Tibial nerve (tissue), 4 donors: ENCODE data around the gene KIF21B. TPM values are rescaled to one million over a fixed set of nuclear protein-coding genes. Genes with fewer than 3 reads are reported as not detected.

Source experiments
- DNase-seq, 2 donors: peaks; one replicate each; pipeline ENCODE4 v3.0.0-alpha.2; 2019; ENCODE audit warnings: low spot score in 2 of 2
- H3K27ac ChIP-seq, 4 donors: fragments of 200-600 bp; sonication (generic) in 3 of 4; one replicate each; pipeline ENCODE4 v1.5.1; 2017 to 2019; ENCODE audit warnings: mild to moderate bottlenecking in 1 of 4
- H3K27me3 ChIP-seq, 2 donors: fragments of 200-600 bp; sonication (generic) in 1 of 2; one replicate each; pipeline versions ENCODE4 v1.5.1 to v1.6.0; 2017 to 2019
- H3K36me3 ChIP-seq, 3 donors: fragments of 200-600 bp; sonication (generic); one replicate each; pipeline ENCODE4 v1.5.1; 2018 to 2019
- H3K4me1 ChIP-seq, 4 donors: fragments of 200-600 bp; sonication (generic) in 3 of 4; one replicate each; pipeline ENCODE4 v1.5.1; 2017 to 2019
- H3K4me3 ChIP-seq, 4 donors: fragments of 200-600 bp; sonication (generic) in 3 of 4; one replicate each; pipeline ENCODE4 v1.5.1; 2017 to 2019; ENCODE audit warnings: mild to moderate bottlenecking in 1 of 4, moderate library complexity in 1 of 4
- H3K9me3 ChIP-seq, 4 donors: fragments of 200-600 bp; sonication (generic) in 3 of 4; one replicate each; pipeline ENCODE4 v1.5.1; 2017 to 2019
- EP300 ChIP-seq, 2 donors: sonication (generic); formaldehyde crosslinking; IDR thresholded peaks; one replicate each; pipeline ENCODE4 v1.6.1; 2017; ENCODE audit warnings: antibody characterized with exemption in 2 of 2, mild to moderate bottlenecking in 1 of 2
- POLR2A ChIP-seq, 2 donors: fragments of 450-650 bp; IDR thresholded peaks; one replicate each; pipeline ENCODE4 v1.6.1; 2017; ENCODE audit warnings: antibody characterized with exemption in 2 of 2, mild to moderate bottlenecking in 2 of 2, moderate library complexity in 2 of 2
- WGBS, 2 donors: methylation state at CpG; one replicate each; pipeline ENCODE4 v1.1.5; 2018; 5-methylcytosine and 5-hydroxymethylcytosine counted together
- total RNA-seq, 4 donors: library from RNA; depleted of rRNA; stranded (reverse); fragments of >200 nt; gene quantifications; one replicate each; pipeline ENCODE4 v1.1.0, GENCODE V29; 2016
- TF ChIP-seq, protein P1 (sequence below), 5 experiments: fragments of 200-600 bp in 3 of 5; fragments of 450-650 bp in 2 of 5; sonication (generic) in 3 of 5; IDR thresholded peaks; one replicate each; pipeline ENCODE4 v1.5.1; 2016 to 2019; ENCODE audit warnings: antibody characterized with exemption in 5 of 5, mild to moderate bottlenecking in 3 of 5, moderate library complexity in 2 of 5

The KIF21B gene
- total RNA-seq, 4 donors from 2014 or later = 0.84 to 3.3 (median 2.6) TPM

- no peak overlapping the region for H3K4me3 ChIP-seq
- H3K27me3 ChIP-seq = peaks cover 0 to 6% of the 10 kb centered on the region in 2 donors
- no peak overlapping the region for H3K27ac ChIP-seq
- whole genome bisulfite sequencing, 2 donors = 35 to 39% methylated on average over 4 of the region's 4 CpGs
- DNase-seq = no peak
- H3K4me1 ChIP-seq = no peaks in the 10 kb centered on the region
- TF ChIP-seq POLR2A (IDR thresholded peaks at IDR 0.05) (no peak), EP300 (IDR thresholded peaks at IDR 0.05) (no peak)
- H3K9me3 ChIP-seq = no peaks in the 10 kb centered on the region
- H3K36me3 ChIP-seq = no peaks in the 10 kb centered on the region
Measured at GRCh38 chr1:201068976-201069375, 45.5 kb upstream of the KIF21B start.

DNA sequence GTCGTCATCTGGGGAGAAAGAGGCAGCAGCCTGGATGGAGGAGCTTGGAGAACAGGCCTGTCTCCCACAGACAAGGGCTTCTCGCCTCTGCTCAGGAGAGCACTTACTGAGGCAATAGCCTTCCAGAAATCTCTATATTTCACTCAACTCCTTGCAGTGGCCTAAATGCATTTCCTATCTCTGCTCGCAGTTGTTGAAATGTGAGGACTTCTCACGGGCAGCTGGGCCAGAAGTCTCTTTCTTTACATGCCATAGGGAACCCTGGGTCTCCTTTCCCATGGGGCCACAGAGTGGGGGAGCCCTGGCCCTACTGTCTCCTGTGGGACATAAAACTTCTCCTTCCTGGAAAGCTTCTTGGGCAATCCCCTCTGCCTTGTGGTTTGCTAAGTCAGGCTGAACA lies 43.5 kb upstream of the KIF21B start:
- no peak for DNase-seq
- Histone ChIP-seq H3K4me1 (no peaks in the 10 kb centered on the region), H3K27me3 (peaks cover 0 to 6% of the 10 kb centered on the region in 2 donors), H3K4me3 (no peak overlapping the region), H3K27ac (no peak overlapping the region), H3K36me3 (no peaks in the 10 kb centered on the region), H3K9me3 (no peaks in the 10 kb centered on the region)
- WGBS, 2 donors = 75 to 81% methylated on average over 4 of the region's 4 CpGs
- TF ChIP-seq, protein P1, sequence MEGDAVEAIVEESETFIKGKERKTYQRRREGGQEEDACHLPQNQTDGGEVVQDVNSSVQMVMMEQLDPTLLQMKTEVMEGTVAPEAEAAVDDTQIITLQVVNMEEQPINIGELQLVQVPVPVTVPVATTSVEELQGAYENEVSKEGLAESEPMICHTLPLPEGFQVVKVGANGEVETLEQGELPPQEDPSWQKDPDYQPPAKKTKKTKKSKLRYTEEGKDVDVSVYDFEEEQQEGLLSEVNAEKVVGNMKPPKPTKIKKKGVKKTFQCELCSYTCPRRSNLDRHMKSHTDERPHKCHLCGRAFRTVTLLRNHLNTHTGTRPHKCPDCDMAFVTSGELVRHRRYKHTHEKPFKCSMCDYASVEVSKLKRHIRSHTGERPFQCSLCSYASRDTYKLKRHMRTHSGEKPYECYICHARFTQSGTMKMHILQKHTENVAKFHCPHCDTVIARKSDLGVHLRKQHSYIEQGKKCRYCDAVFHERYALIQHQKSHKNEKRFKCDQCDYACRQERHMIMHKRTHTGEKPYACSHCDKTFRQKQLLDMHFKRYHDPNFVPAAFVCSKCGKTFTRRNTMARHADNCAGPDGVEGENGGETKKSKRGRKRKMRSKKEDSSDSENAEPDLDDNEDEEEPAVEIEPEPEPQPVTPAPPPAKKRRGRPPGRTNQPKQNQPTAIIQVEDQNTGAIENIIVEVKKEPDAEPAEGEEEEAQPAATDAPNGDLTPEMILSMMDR (IDR thresholded peaks at IDR 0.05) = no peak
- TF ChIP-seq EP300 (IDR thresholded peaks at IDR 0.05) (no peak), POLR2A (IDR thresholded peaks at IDR 0.05) (no peak)

- no peak overlapping the region for H3K27ac ChIP-seq
- TF ChIP-seq EP300 (IDR thresholded peaks at IDR 0.05) (no peak), POLR2A (IDR thresholded peaks at IDR 0.05) (no peak)
- TF ChIP-seq, protein P1 (IDR thresholded peaks at IDR 0.05) = no peak
- no peak overlapping the region for H3K4me3 ChIP-seq
- no peaks in the 10 kb centered on the region for H3K9me3 ChIP-seq
- no peaks in the 10 kb centered on the region for H3K4me1 ChIP-seq
- peaks cover 0 to 6% of the 10 kb centered on the region in 2 donors for H3K27me3 ChIP-seq
- no peaks in the 10 kb centered on the region for H3K36me3 ChIP-seq
- no peak for DNase-seq
- 90% methylated on average over 10 of the region's 10 CpGs for WGBS, 2 donors
Measured at GRCh38 chr1:201065686-201066085, 42.2 kb upstream of the KIF21B start.

DNA sequence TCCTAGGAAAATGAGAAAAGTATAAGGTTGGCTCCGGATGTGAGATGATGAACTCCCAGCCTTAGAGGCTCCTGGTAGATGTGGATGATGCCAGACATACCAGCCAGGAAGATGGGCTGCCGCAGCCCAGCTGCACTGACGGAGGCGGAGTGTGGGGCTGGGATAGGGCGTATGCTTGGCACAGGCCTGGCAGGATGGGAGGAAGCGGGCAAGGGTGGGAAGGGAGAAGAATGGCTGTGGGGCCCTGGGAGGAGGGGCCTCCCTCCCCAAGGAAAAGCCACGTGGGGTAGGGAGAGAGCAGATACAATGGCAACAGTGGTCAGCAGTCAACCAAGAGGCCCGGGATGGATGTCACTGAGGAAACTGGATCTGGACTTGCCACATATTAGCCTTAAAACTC lies 41.3 kb upstream of the KIF21B start:
- no peak for DNase-seq
- Histone ChIP-seq H3K4me1 (no peaks in the 10 kb centered on the region), H3K27ac (no peak overlapping the region), H3K9me3 (no peaks in the 10 kb centered on the region), H3K4me3 (no peak overlapping the region), H3K36me3 (no peaks in the 10 kb centered on the region), H3K27me3 (no peaks in the 10 kb centered on the region)
- whole genome bisulfite sequencing, 2 donors = 56 to 71% methylated on average over 8 of the region's 8 CpGs
- TF ChIP-seq EP300 (IDR thresholded peaks at IDR 0.05) (no peak), POLR2A (IDR thresholded peaks at IDR 0.05) (no peak)
- TF ChIP-seq, protein P1 (IDR thresholded peaks at IDR 0.05) = no peak

DNA sequence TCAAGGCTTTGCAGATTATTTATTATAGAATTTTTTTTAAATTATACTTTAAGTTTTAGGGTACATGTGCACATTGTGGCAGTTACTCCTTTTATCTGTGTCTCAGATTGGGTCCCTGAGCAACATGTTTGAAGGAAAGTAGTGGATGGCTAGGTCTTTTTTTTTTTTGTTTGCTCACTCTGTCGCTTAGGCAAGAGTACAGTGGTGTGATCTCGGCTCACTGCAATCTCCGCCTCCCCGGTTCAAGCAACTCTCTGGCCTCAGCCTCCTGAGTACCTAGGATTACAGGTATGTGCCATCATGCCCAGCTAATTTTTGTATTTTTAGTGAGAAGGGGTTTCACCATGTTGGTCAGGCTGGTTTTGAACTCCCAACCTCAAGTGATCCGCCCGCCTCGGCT lies 39.6 kb upstream of the KIF21B start:
- Histone ChIP-seq H3K9me3 (no peaks in the 10 kb centered on the region), H3K27me3 (no peaks in the 10 kb centered on the region), H3K27ac (no peak overlapping the region), H3K36me3 (no peaks in the 10 kb centered on the region), H3K4me3 (no peak overlapping the region), H3K4me1 (no peaks in the 10 kb centered on the region)
- 89 to 95% methylated on average over 7 of the region's 7 CpGs for WGBS, 2 donors
- TF ChIP-seq EP300 (IDR thresholded peaks at IDR 0.05) = no peak
- no peak for TF ChIP-seq POLR2A (IDR thresholded peaks at IDR 0.05)
- TF ChIP-seq, protein P1 (IDR thresholded peaks at IDR 0.05) = no peak
- no peak for DNase-seq
